Stimulated activated CD8-positive, alpha-beta memory T cell treated with anti-CD3 and anti-CD28 coated beads, Interleukin-4, amount 100 ng/mL, for 1 hour (primary cell): ENCODE data around the gene FBXL14.

Experiments
- DNase-seq, 2 donors: peaks; one replicate each; pipeline ENCODE4 v3.0.0-alpha.2; 2020; ENCODE audit warnings: low read depth in 2 of 2, low spot score in 1 of 2

FBXL14 gene

GRCh38 chr12:1539135-1539534 lies 55.2 kb downstream of the FBXL14 start:
- DNase-seq = no peak

- no peak for DNase-seq
Observed at GRCh38 chr12:1536817-1537216, 57.6 kb downstream of the FBXL14 start.

DNA sequence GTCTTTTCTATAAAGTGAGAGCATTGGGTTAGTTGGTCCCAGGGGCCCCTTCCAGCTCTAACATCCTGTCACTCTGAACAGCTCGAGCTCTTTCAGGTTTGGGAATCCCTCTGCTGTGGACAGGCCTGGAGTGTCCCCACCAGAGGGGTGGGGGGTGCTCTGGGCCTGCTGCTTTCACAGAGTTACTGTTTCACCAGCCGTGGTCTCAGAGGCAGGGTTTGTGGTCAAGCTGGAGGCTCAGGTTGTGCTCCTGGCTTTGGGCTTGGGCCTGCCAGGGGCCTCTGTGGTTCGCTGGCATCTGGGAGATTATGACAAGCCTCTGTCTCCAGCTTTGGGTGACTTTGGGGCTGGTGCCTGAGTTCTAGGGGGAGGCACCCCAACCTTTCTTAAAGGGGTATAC lies 59.6 kb downstream of the FBXL14 start:
- DNase-seq = no peak

- DNase-seq = no peak
Observed at GRCh38 chr12:1533602-1534304, 60.6 kb downstream of the FBXL14 start.

- no peak for DNase-seq
Observed at GRCh38 chr12:1533205-1533601, 61.2 kb downstream of the FBXL14 start.

DNA sequence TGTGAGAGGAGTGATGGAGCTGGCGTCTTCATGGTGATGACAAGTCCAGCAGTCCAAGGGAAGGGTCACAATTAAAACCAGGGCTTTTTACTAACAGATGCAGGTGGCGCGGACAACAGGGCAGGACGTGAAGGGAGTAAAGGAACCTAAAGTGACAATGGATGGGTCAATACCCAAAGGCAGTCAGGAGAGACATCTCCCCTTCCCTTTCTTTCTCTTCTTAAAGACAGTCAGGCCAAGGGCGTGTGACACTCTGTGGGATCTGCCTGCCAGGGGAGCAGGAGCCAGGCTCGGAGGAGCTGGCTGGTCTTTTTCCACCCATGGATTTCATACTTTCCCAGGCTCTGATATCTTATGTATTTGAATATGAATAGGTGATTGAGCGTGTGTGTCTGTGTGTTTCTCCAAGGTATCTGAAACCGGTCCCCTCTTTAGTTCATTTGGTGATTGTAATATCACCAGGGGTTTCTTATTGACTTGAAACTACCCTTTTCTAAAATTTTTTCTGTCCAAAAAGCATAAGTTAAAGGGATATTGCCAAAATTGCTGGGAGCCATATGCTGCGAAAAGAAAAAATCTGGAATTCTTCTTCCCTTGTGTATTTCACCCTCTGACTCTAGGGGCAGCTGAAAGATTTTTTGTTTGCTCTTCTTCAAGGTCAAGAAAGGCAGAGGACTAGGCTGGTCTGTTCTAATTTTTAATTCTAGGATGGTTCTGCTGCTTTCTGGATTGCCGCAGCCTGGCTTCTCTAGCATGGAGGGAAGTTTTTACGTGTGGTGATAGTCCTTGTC lies 61.8 kb downstream of the FBXL14 start:
- DNase-seq = no peak

GRCh38 chr12:1531654-1532374 lies 62.6 kb downstream of the FBXL14 start:
- no peak for DNase-seq

DNA sequence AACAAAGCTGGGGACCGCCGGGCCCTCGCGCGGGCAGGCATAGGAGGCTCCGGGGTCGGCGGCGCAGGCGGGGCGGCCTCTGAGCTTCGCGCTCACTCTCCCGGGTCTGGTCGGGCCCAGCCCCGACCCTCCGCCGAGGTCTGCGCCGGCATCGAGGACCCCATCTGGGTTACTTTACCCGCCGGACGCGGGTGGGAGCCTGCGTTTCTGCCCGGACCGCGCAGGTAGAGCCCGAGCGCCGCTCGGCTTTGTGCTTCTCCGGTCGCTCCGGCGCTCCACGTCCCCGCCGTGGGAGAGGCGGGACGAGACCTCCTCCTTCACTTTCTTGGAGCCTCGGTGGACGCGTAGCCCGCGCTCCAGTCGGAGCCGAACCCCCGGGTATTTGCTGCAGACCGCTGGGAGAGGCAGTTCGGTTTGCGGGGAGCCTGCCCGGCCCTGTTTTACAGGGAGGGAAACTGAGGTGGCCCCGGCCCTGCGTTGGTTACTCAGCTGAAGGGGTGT lies 63.2 kb downstream of the FBXL14 start:
- no peak for DNase-seq

- no peak for DNase-seq
Observed at GRCh38 chr12:1530592-1531152, 63.7 kb downstream of the FBXL14 start.

- DNase-seq = no peak
Observed at GRCh38 chr12:1529862-1530591, 64.4 kb downstream of the FBXL14 start.

GRCh38 chr12:1529228-1529861 lies 65.0 kb downstream of the FBXL14 start:
- no peak for DNase-seq

DNA sequence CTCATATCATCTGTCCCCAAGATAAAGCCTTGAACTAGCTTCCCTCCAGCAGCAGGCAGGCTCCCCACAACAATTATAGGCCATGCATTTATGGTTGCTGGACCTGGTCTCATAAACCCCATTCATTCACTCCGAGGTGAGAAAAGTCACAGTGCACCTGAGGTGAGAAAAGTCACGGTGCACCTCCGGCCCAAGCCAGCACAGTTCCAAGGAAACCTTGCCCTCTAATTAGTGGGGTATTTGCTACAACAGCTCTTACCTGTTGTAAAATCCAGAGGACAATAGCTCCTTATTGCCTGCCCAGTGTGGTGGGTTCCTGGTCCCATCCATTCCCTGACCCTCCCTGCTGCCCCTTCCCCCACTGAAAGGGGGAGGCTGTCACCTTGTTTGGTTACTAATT lies 65.6 kb downstream of the FBXL14 start:
- no peak for DNase-seq

DNA sequence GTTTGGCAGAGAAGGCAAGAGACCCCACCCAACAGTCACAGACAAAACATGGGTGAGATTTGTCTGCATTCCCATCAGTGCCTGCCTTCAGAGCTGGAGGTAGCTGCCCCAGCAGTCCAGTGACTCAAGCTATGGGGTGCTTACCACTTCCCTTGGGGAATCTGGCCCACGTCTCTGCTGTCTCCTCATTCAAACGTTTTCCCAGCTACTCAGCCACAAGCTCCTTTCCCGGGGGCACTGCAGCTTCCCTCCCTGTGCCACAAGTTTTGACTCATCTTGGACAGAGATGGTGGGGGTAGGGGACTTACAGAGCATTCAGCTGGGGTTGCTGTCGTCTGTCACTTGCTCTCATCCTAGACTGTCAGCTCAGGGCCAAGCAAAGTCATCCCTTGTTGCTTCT lies 66.6 kb downstream of the FBXL14 start:
- no peak for DNase-seq

GRCh38 chr12:1525858-1526257 lies 68.5 kb downstream of the FBXL14 start:
- DNase-seq = no peak

DNA sequence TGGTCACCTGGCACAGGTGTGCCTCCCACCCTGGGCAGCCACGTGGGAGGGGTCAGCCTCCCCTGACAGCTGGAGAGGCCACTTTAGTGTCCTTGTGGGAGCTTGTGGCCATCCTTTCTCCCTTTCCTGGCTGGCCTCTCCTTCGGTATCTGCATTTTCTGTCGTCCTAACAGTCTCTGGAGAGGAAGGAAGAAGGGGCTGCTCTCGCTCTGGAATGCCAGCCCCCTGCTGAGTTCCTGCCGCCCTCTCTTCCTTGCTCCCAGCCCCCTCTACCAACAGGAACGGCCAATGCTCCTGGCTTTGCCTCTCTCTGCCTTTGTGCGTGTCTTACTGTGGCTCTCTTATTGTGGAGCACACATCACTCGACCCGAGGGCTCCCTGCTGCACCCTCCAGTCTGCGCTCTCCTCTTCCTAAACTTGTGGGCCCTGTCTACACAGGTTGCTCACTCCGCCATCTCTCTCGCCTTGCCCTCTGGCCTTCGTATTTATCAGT lies 70.8 kb downstream of the FBXL14 start:
- no peak for DNase-seq

- DNase-seq = no peak
Observed at GRCh38 chr12:1523046-1523445, 71.3 kb downstream of the FBXL14 start.

- DNase-seq = no peak
Observed at GRCh38 chr12:1519642-1520041, 74.7 kb downstream of the FBXL14 start.

GRCh38 chr12:1518591-1519516 lies 75.5 kb downstream of the FBXL14 start:
- DNase-seq = no peak
